Stimulated activated memory B cell treated with anti-CD40 and anti-IgM and Interleukin-4, amounts not matched to agents 10 μg/mL and 1 μg/mL and 100 μg/mL, for 72 hours (primary cell): Measurements from ENCODE around the gene AOX1.

Source experiments
- ATAC-seq: fragments of 150-1000 bp; cut with Tn5 transposase; 2 replicates; pipeline ENCODE4 v1.10.0; 2021
- H3K27ac Mint-ChIP-seq: one replicate; pipeline ENCODE4 v1.8.0; 2022; ENCODE audit warnings: mild to moderate bottlenecking, mixed read lengths
- H3K27me3 Mint-ChIP-seq: one replicate; pipeline ENCODE4 v1.8.0; 2022; ENCODE audit warnings: mixed read lengths
- H3K36me3 Mint-ChIP-seq: one replicate; pipeline ENCODE4 v1.8.0; 2022; ENCODE audit warnings: mixed read lengths
- H3K4me1 Mint-ChIP-seq: one replicate; pipeline ENCODE4 v1.8.0; 2022; ENCODE audit warnings: mixed read lengths
- H3K4me3 Mint-ChIP-seq: one replicate; pipeline ENCODE4 v1.8.0; 2022; ENCODE audit warnings: mild to moderate bottlenecking, moderate library complexity, mixed read lengths
- H3K9me3 Mint-ChIP-seq: one replicate; pipeline ENCODE4 v1.8.0; 2022; ENCODE audit warnings: mixed read lengths

The AOX1 gene

GRCh38 chr2:200661477-200661876 lies 75.7 kb downstream of the AOX1 start:
- ATAC-seq: no peak
- no peak overlapping the region for H3K27ac Mint-ChIP-seq
- H3K9me3 Mint-ChIP-seq: no peaks in the 10 kb centered on the region
- no peaks in the 10 kb centered on the region for H3K36me3 Mint-ChIP-seq
- H3K4me1 Mint-ChIP-seq: peaks cover 8% of the 10 kb centered on the region
- H3K4me3 Mint-ChIP-seq: no peak overlapping the region
- peaks cover 38% of the 10 kb centered on the region for H3K27me3 Mint-ChIP-seq

DNA sequence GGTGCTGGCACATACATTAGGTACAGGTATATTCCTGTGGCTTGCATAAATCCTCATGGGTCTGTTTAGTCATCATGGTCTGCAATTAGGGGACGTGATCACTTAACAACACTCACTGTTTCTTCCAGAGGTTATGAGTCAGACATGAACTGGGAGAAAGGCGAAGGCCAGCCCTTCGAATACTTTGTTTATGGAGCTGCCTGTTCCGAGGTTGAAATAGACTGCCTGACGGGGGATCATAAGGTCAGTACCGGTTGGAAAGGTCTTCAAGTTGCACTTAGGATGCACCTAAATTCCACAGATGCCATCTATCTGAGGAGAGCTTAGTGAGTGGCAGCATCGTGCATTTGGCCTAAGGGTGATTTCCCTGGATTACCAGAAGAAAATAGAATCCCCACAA lies 76.9 kb downstream of the AOX1 start:
- no peak overlapping the region for H3K27ac Mint-ChIP-seq
- H3K4me1 Mint-ChIP-seq: peaks cover 8% of the 10 kb centered on the region
- no peaks in the 10 kb centered on the region for H3K9me3 Mint-ChIP-seq
- no peak overlapping the region for H3K4me3 Mint-ChIP-seq
- peaks cover 40% of the 10 kb centered on the region for H3K27me3 Mint-ChIP-seq
- ATAC-seq: no peak
- no peaks in the 10 kb centered on the region for H3K36me3 Mint-ChIP-seq

DNA sequence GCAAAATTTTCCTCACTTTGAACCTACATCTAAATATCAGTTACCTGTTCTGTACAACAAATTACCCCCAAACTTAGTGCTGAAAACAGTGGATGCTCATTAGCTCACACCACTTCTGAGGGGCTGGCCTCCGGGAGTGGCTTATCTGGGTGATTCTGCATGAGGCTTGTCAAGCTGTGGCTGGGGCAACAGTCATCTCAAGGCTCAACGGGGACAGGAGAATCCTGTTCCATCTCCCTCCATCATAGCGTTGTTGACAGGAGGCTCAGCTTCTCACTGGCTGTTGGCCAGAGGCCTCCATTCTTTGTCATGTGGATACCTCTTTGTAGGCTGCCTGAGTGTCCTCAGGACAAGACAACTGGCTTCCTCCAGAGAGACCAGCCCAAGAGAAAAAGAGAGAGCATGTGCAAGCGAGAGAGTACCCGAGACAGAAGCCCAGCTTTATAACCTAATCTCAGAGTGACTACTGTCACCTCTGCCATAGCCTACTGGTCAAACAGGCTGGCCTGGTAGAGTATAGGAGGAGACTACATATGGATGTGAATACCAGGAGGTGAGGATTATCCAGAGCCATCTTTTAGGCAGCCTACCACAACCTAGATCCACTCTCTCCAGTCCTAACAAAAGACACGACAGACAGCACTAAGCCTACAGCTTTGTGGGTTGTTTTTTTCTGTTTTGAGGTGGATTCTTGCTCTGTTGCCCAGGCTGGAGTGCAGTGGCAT lies 79.1 kb downstream of the AOX1 start:
- H3K36me3 Mint-ChIP-seq: no peaks in the 10 kb centered on the region
- H3K4me1 Mint-ChIP-seq: peaks cover 8% of the 10 kb centered on the region
- no peaks in the 10 kb centered on the region for H3K9me3 Mint-ChIP-seq
- no peak overlapping the region for H3K4me3 Mint-ChIP-seq
- no peak overlapping the region for H3K27ac Mint-ChIP-seq
- peaks cover 43% of the 10 kb centered on the region for H3K27me3 Mint-ChIP-seq
- ATAC-seq: no peak

DNA sequence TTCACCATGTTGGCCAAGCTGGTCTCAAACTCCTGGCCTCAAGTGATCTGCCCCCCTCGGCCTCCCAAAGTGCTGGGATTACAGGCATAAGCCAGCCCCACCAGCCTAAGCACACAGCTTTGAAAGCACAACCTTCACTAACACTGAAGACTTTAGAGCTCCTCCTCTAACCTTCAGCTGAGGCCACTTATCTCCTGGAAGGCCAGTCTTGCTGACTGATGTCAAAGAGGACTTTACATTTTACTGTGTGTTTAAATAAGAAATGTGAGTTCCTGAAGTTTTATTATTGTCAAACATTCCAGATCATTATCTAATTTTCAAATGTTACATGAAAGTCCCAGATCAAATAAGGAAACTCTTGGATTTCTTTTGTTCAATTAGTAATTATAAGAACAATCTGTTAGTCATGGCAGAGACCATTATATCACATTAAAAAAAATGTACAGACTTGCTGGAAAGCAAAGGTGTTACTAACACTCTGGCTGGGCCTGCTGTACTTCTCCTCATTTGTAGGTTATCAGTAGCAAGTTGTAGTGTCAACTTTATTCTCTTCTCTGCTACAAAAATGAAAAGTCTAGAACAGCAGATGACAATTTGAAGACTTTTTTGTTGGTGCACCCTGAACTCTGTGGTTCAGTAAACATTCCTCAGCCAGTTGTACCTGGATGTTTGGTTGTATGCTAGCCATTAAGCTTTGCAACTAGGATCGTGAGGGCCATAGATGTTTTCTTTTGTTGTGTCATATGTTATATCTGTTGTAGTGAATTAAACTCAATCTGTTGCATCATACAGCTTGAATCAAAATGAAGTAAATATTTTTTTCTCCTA lies 80.0 kb downstream of the AOX1 start:
- ATAC-seq: no peak
- peaks cover 50% of the 10 kb centered on the region for H3K27me3 Mint-ChIP-seq
- H3K4me1 Mint-ChIP-seq: peaks cover 8% of the 10 kb centered on the region
- no peaks in the 10 kb centered on the region for H3K9me3 Mint-ChIP-seq
- H3K27ac Mint-ChIP-seq: no peak overlapping the region
- H3K36me3 Mint-ChIP-seq: no peaks in the 10 kb centered on the region
- H3K4me3 Mint-ChIP-seq: no peak overlapping the region

GRCh38 chr2:200667413-200667812 lies 81.6 kb downstream of the AOX1 start:
- H3K27me3 Mint-ChIP-seq: peaks cover 50% of the 10 kb centered on the region
- no peak overlapping the region for H3K4me3 Mint-ChIP-seq
- no peak for ATAC-seq
- H3K9me3 Mint-ChIP-seq: no peaks in the 10 kb centered on the region
- no peak overlapping the region for H3K27ac Mint-ChIP-seq
- no peaks in the 10 kb centered on the region for H3K4me1 Mint-ChIP-seq
- no peaks in the 10 kb centered on the region for H3K36me3 Mint-ChIP-seq

GRCh38 chr2:200668478-200668877 lies 82.7 kb downstream of the AOX1 start:
- Mint-ChIP-seq H3K27ac (no peak overlapping the region), H3K4me3 (no peak overlapping the region), H3K9me3 (no peaks in the 10 kb centered on the region), H3K27me3 (peaks cover 49% of the 10 kb centered on the region), H3K4me1 (no peaks in the 10 kb centered on the region), H3K36me3 (no peaks in the 10 kb centered on the region)
- ATAC-seq: no peak

DNA sequence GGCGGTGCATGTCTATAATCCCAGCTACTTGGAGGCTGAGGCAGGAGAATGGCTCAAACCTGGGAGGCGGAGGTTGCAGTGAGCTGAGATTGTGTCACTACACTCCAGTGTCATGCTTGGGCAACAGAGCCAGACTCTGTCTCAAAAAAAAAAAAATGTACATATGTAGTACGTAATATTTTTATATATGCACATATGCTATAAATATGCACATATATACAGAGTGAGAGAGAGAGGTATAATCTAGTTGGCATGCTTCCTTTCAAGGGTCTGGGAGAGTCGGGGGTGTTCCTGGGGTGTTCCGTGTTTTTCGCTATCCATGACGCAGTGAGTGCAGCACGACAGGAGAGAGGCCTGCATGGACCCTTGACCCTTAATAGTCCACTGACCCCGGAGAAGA lies 83.5 kb downstream of the AOX1 start:
- no peak for ATAC-seq
- Mint-ChIP-seq H3K27ac (no peak overlapping the region), H3K9me3 (no peaks in the 10 kb centered on the region), H3K4me1 (no peaks in the 10 kb centered on the region), H3K27me3 (peaks cover 52% of the 10 kb centered on the region), H3K4me3 (no peak overlapping the region), H3K36me3 (no peaks in the 10 kb centered on the region)

DNA sequence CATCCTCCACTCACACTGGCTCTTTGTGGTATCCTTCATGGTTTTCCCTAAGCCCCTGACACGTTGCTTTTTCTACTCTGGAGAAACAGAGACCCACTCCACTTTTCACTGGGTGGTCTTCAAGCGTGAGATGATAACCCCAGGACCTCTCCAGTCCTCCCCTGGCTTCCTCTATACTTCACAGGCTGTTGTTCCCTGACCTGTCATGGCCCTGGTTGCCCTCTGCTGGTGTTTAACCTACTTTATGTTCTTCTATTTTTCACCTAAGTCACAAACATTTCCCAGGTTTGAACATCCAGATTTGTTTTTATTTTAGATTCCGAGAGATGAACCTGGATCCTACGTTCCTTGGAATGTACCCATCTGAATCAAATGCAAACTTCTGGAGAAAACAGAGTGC lies 84.5 kb downstream of the AOX1 start:
- no peak for ATAC-seq
- H3K9me3 Mint-ChIP-seq: no peaks in the 10 kb centered on the region

DNA sequence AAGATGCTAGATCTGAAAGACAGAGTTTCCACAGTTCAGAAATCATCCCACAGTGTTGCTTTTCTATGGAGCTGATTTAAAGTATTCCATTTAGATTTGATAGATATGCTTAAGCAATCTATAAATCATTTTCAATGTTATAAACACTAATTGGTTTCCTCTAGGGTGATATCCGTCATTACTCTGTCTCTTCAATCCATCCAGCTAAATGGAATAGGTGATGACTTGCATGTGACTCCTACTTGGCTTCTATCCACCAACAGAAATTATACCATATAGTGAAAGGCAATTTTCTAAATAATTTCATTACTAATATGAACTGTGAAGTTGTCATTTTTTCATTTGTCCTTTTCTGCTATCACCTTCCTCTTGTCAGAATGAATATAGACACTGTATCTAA lies 84.9 kb downstream of the AOX1 start:
- H3K9me3 Mint-ChIP-seq: no peaks in the 10 kb centered on the region
- no peak overlapping the region for H3K27ac Mint-ChIP-seq
- peaks cover 52% of the 10 kb centered on the region for H3K27me3 Mint-ChIP-seq
- no peak for ATAC-seq
- H3K4me3 Mint-ChIP-seq: no peak overlapping the region
- no peaks in the 10 kb centered on the region for H3K4me1 Mint-ChIP-seq
- H3K36me3 Mint-ChIP-seq: no peaks in the 10 kb centered on the region

More for the DNA sequence above, 84.5 kb downstream of the AOX1 start:
- Mint-ChIP-seq H3K27ac (no peak overlapping the region), H3K4me1 (no peaks in the 10 kb centered on the region), H3K4me3 (no peak overlapping the region), H3K36me3 (no peaks in the 10 kb centered on the region), H3K27me3 (peaks cover 52% of the 10 kb centered on the region)

DNA sequence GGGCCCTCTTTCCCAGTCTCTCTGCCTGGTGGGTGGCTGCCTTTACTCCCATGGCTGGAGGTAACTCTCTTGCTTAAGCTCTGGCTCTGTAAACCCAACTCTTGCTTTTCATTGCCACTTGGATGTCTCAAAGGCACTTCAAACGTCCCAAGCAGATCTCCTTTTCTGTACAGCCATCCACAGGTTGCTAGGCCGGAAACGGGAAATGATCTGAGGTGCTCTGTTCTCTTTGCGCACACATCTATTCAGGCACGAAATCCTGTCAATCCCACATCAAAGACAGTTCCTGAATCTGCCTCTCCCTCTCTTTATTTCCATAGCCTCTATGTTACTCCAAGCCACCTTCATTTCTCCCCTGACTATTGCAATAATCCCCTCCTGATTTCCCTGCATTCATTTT lies 87.4 kb downstream of the AOX1 start:
- no peak overlapping the region for H3K27ac Mint-ChIP-seq
- H3K27me3 Mint-ChIP-seq: peaks cover 38% of the 10 kb centered on the region
- no peak for ATAC-seq
- H3K9me3 Mint-ChIP-seq: no peaks in the 10 kb centered on the region
- H3K4me1 Mint-ChIP-seq: no peaks in the 10 kb centered on the region
- H3K36me3 Mint-ChIP-seq: no peaks in the 10 kb centered on the region
- no peak overlapping the region for H3K4me3 Mint-ChIP-seq

GRCh38 chr2:200674837-200675236 lies 89.0 kb downstream of the AOX1 start:
- H3K9me3 Mint-ChIP-seq: no peaks in the 10 kb centered on the region
- no peak for ATAC-seq
- no peaks in the 10 kb centered on the region for H3K36me3 Mint-ChIP-seq
- peaks cover 32% of the 10 kb centered on the region for H3K27me3 Mint-ChIP-seq
- no peaks in the 10 kb centered on the region for H3K4me1 Mint-ChIP-seq
- no peak overlapping the region for H3K27ac Mint-ChIP-seq
- H3K4me3 Mint-ChIP-seq: no peak overlapping the region

- Mint-ChIP-seq H3K4me1 (no peaks in the 10 kb centered on the region), H3K27ac (no peak overlapping the region), H3K36me3 (no peaks in the 10 kb centered on the region), H3K4me3 (no peak overlapping the region), H3K9me3 (no peaks in the 10 kb centered on the region), H3K27me3 (peaks cover 15% of the 10 kb centered on the region)
- no peak for ATAC-seq
These were observed 91.4 kb downstream of the AOX1 start for GRCh38 chr2:200677171-200677570.

GRCh38 chr2:200677721-200678532 lies 92.1 kb downstream of the AOX1 start:
- Mint-ChIP-seq H3K4me1 (no peaks in the 10 kb centered on the region), H3K27ac (no peak overlapping the region), H3K9me3 (no peaks in the 10 kb centered on the region), H3K36me3 (no peaks in the 10 kb centered on the region), H3K27me3 (peaks cover 8% of the 10 kb centered on the region), H3K4me3 (no peak overlapping the region)
- ATAC-seq: no peak

- Mint-ChIP-seq H3K27me3 (peaks cover under 1% of the 10 kb centered on the region), H3K9me3 (no peaks in the 10 kb centered on the region), H3K4me3 (no peak overlapping the region), H3K4me1 (no peaks in the 10 kb centered on the region), H3K27ac (no peak overlapping the region), H3K36me3 (no peaks in the 10 kb centered on the region)
- no peak for ATAC-seq
These were observed 93.3 kb downstream of the AOX1 start for GRCh38 chr2:200679127-200679526.

DNA sequence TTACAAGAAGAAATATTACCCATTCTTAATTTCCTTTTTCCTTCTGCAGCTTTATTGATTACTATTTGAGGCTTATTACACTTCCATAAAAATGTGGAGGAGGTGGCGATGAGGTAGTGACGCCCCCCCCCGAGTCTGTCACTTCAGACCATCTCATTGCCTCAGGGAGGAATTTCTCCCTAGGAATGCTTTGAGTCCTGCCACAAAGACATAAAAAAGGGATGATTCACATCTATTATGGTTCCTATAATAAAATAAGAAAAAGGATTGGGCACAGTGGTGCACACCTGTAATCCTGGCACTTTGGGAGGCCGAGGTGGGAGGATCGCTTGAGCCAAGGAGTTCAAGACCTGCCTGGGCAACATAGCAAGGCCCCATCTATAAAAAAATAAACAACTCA lies 93.7 kb downstream of the AOX1 start:
- no peaks in the 10 kb centered on the region for H3K36me3 Mint-ChIP-seq
- no peak for ATAC-seq
- H3K4me1 Mint-ChIP-seq: no peaks in the 10 kb centered on the region
- H3K9me3 Mint-ChIP-seq: no peaks in the 10 kb centered on the region
- H3K27me3 Mint-ChIP-seq: no peaks in the 10 kb centered on the region
- H3K4me3 Mint-ChIP-seq: no peak overlapping the region
- no peak overlapping the region for H3K27ac Mint-ChIP-seq
